Mammary epithelial cell (primary cell): ENCODE measurements around the gene KCND3.

ENCODE experiments used
- EZH2 ChIP-seq: IDR thresholded peaks from 2 replicates; pipeline ENCODE4 v1.6.1; 2012; ENCODE audit warnings: low read length, inconsistent platforms, borderline replicate concordance
- TF ChIP-seq, protein P1 (sequence below), 2 donors: IDR thresholded peaks in 1 of 2; conservative IDR thresholded peaks in 1 of 2; 2 replicates each; pipeline ENCODE4 v1.5.1; 2011 to 2012; ENCODE audit warnings: inconsistent platforms in 2 of 2, low read length in 2 of 2, mild to moderate bottlenecking in 2 of 2, control low read depth in 1 of 2, low read depth in 1 of 2; ENCODE audit not compliant: insufficient read depth in 1 of 2; ENCODE audit errors: extremely low read depth in 1 of 2

DNA sequence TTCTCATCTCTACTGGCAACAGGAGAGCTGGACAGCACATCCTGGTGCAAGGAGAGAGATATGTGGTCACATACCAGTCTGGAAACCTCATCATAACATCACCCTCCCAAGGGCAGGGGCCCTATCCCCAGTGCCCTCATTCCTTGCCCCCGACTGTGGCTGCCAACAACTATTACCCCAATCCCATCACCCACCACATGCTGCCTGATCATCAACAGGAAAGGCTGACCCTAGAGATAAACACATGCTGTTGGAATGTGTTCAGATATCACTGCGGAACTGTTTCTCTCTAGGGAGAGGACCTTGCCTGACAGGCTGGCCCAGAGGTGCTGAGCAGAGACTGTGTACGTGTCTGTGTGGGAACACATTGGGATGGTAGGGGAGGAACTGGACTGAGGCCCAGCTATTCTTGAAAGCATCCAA lies 245.8 kb downstream of the KCND3 start:
- TF ChIP-seq EZH2 = no peak
- TF ChIP-seq, protein P1, sequence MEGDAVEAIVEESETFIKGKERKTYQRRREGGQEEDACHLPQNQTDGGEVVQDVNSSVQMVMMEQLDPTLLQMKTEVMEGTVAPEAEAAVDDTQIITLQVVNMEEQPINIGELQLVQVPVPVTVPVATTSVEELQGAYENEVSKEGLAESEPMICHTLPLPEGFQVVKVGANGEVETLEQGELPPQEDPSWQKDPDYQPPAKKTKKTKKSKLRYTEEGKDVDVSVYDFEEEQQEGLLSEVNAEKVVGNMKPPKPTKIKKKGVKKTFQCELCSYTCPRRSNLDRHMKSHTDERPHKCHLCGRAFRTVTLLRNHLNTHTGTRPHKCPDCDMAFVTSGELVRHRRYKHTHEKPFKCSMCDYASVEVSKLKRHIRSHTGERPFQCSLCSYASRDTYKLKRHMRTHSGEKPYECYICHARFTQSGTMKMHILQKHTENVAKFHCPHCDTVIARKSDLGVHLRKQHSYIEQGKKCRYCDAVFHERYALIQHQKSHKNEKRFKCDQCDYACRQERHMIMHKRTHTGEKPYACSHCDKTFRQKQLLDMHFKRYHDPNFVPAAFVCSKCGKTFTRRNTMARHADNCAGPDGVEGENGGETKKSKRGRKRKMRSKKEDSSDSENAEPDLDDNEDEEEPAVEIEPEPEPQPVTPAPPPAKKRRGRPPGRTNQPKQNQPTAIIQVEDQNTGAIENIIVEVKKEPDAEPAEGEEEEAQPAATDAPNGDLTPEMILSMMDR (conservative IDR thresholded peaks at IDR 0.05 in 1 of 2, IDR thresholded peaks at IDR 0.05 in 1 of 2; ENCODE audit: extremely low read depth in 1 of 2, insufficient read depth in 1 of 2, low read depth in 1 of 2, low read length in 2 of 2) = no peak
